Astrocyte (in vitro differentiated cells and primary cell): Measurements from ENCODE around the gene ABCF1.

Source experiments
- EZH2 ChIP-seq: IDR thresholded peaks from 2 replicates; pipeline ENCODE4 v1.6.1; 2012; ENCODE audit warnings: mild to moderate bottlenecking, low read length, inconsistent platforms; ENCODE audit not compliant: insufficient read depth
- TF ChIP-seq, protein P1 (sequence below): IDR thresholded peaks from 2 replicates; pipeline ENCODE4 v1.5.1; 2011; ENCODE audit warnings: low read depth, mild to moderate bottlenecking, inconsistent platforms, low read length, moderate library complexity; ENCODE audit not compliant: insufficient read depth

DNA sequence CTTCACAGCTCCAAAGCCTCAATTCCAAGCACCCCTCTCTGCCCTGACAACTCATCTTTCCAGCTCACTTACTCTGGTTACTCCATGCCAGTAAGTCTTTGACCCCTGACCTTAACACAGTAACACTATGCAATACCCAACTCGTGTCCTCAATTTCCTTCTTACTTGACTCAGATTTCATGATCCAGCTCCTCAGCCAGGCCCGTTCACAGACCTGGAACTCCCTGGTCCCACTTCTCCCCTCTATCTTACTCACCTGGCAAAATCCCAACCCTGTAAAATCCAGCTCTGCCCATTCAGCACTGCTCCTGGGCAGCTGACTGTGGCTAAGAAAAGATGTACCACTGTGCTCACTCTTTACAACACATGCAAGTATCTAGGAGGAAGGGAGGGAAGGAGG, 22.9 kb upstream of the ABCF1 start:
- TF ChIP-seq, protein P1, sequence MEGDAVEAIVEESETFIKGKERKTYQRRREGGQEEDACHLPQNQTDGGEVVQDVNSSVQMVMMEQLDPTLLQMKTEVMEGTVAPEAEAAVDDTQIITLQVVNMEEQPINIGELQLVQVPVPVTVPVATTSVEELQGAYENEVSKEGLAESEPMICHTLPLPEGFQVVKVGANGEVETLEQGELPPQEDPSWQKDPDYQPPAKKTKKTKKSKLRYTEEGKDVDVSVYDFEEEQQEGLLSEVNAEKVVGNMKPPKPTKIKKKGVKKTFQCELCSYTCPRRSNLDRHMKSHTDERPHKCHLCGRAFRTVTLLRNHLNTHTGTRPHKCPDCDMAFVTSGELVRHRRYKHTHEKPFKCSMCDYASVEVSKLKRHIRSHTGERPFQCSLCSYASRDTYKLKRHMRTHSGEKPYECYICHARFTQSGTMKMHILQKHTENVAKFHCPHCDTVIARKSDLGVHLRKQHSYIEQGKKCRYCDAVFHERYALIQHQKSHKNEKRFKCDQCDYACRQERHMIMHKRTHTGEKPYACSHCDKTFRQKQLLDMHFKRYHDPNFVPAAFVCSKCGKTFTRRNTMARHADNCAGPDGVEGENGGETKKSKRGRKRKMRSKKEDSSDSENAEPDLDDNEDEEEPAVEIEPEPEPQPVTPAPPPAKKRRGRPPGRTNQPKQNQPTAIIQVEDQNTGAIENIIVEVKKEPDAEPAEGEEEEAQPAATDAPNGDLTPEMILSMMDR = no peak
- no peak for TF ChIP-seq EZH2
